ENCODE data around the gene PSME3.

Gene PSME3

DNA sequence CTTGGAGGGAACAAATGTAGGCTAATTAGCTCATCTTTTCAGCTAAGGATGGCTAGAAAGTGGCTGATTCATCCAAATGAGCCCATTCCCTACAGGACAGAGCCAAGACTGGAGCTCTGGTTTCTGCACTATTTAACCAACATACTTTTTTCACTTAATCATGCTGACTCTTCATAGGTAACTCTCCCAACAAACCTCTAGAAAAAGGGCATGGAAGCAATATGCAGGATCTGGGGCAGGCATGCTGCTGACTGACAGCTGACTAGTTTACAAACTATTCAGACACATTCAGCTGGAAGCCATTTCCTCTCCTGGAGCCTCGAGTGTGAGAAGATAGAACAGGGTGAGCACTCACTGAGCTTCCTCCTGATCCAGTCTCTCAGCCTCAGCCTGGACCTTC lies 15.3 kb upstream of the PSME3 start:
- DNase-seq (ENCODE audit: low read depth): no peak

DNA sequence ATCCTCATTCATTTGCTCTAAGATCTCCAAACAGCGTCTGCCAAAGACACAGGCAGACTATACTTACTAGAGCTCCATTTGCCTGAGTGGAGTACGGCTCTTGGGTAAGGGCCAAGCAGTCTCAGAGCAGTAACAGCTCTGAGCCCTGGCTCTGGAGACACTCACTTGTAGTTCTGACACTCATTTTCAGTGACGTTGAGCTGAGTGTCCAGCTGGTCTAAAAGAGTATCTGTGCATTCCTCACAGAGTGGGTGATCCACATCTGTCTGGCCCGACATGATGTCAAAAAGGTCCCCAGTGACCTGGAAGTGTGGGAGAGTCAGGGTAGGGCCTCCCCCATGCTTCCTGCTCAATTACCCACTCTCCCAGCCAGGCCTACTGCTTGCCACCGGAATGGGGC lies 14.8 kb upstream of the PSME3 start:
- DNase-seq (ENCODE audit: low read depth): no peak

- no peak for DNase-seq (ENCODE audit: low read depth)
These were observed 13.2 kb upstream of the PSME3 start for GRCh38 chr17:42819939-42820535.

DNA sequence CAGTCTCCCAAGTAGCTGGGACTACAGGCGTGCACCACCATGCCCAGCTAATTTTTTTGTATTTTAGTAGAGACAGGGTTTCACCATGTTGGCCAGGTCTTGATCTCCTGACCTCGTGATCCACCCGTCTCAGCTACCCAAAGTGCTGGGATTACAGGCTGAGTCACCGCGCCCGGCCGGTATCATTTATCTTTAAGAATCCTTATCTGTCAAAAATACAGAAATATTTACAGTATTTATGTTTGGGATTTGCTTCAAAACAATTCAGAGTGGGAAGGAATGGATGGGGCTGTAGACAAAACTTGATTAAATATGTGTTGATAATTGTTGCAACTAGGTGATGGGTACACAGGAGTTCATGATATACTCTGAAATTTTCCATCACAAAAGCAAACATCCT lies 12.0 kb upstream of the PSME3 start:
- DNase-seq (ENCODE audit: low read depth): no peak

GRCh38 chr17:42827472-42827871 lies 5.7 kb upstream of the PSME3 start:
- no peak for DNase-seq (ENCODE audit: low read depth)

- DNase-seq (ENCODE audit: low read depth): no peak
These were observed 2.2 kb upstream of the PSME3 start for GRCh38 chr17:42830971-42831370.

- no peak for DNase-seq (ENCODE audit: low read depth)
These were observed 824 bp upstream of the PSME3 start for GRCh38 chr17:42832213-42832933.

DNA sequence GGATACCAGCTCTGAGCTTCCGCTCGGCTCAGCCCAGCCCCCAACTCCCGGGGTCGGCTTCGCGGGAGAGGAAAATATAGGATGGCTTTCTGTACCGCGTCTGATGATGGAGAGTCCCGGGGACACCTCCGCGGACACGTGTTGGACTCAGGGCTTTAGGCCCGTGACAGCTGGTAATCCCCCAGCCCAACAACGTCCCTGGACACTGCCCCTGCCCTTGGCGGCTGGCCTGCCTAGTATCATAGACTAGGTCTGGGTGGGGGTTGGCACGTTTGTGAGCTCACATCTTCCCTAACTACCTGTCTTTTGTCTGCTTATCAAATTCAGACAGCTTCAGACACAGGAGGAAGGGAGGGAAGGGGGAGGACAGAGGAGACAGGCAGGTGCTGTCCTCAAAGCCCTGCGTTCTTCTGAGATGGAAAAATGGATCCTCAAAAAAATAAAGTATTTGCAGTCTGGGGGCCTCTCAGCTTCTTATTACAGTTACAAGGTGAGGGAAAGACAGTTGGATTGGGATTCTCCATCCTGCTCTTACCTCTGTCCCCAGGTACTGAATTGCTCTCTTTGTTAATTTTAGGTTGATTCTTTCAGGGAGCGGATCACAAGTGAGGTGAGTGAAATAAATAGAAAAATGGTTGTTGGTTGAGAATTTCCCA lies 698 bp downstream of the PSME3 start:
- no peak for DNase-seq (ENCODE audit: low read depth)

DNA sequence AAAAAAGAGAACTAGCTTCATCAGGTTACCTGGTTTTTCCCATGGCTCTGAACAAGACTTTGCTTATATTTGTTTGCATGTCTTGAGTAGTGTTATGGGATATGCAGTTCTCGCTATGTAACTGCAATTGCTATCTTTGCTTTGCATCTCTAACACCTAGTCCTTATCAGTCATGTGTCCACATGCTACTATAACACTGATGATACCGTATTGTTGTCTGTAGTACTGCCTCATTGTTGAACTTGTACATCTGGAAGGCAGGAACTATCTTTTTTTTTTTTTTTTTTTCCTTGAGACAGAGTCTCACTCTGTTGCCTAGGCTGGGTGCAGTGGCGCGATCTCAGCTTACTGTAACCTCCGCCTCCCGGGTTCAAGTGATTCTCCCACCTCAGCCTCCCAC lies 2.5 kb downstream of the PSME3 start:
- no peak for DNase-seq (ENCODE audit: low read depth)

- DNase-seq (ENCODE audit: low read depth): peak; percentile 9
These were observed 8.9 kb downstream of the PSME3 start for GRCh38 chr17:42841975-42842685.

DNA sequence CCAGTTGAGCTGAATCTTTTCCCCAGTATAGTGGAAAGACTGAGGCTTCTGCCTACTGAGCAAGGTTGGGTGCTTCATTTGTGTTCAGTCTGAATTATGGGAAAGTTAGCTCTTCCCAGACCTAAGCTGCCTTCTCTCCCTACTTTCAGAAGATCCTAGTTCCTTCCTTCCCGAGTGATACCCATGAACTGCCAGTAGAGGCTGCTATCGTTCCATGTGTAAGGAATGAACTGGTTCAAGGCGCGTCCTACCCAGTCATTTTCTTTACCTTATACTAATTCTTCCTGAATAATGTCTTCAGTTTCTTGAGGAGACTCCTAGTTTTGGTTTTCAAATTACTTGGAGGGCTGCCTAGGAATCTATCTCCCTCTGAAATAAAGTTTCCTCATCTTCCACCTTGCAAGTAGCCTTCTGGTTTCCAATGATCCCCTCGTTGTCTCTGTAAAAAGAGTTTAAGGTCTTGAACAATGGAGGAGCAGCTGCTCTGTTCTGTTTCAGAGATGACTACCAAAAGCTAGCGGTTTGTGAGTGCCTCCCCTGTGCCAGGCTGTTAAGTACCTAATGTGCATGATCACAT lies 10.2 kb downstream of the PSME3 start:
- peak; percentile 69 for DNase-seq (ENCODE audit: low read depth)

GRCh38 chr17:42844271-42844670 lies 11.1 kb downstream of the PSME3 start, which contains the start of gene AOC2:
AOC2 (plus strand) TSS chr17:42844580; CDS start chr17:42844627, 47 bp downstream.
- no peak for DNase-seq (ENCODE audit: low read depth)

DNA sequence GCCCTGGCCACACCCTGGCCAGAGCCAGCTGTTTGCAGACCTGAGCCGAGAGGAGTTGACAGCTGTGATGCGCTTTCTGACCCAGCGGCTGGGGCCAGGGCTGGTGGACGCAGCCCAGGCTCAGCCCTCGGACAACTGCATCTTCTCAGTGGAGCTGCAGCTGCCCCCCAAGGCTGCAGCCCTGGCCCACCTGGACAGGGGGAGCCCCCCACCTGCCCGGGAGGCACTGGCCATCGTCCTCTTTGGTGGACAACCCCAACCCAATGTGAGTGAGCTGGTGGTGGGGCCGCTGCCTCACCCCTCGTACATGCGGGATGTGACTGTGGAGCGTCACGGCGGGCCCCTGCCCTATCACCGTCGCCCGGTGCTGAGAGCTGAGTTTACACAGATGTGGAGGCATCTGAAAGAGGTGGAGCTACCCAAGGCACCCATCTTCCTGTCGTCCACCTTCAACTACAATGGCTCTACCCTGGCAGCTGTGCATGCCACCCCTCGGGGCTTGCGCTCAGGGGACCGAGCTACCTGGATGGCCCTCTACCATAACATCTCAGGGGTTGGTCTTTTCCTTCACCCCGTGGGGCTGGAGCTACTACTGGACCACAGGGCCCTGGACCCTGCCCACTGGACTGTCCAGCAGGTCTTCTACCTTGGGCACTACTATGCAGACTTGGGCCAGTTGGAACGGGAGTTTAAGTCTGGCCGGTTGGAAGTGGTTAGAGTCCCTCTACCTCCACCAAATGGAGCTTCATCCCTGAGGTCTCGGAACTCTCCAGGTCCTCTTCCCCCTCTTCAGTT lies 11.8 kb downstream of the PSME3 start:
- no peak for DNase-seq (ENCODE audit: low read depth)

DNA sequence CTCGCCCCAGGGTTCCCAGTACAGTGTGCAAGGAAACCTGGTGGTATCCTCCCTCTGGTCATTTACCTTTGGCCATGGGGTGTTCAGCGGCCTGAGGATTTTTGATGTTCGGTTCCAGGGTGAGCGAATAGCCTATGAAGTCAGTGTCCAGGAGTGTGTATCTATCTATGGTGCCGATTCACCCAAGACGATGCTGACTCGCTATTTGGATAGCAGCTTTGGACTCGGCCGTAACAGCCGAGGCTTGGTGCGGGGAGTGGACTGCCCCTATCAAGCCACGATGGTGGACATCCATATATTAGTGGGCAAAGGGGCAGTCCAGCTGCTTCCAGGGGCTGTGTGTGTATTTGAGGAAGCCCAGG lies 12.3 kb downstream of the PSME3 start:
- DNase-seq (ENCODE audit: low read depth): no peak

DNA sequence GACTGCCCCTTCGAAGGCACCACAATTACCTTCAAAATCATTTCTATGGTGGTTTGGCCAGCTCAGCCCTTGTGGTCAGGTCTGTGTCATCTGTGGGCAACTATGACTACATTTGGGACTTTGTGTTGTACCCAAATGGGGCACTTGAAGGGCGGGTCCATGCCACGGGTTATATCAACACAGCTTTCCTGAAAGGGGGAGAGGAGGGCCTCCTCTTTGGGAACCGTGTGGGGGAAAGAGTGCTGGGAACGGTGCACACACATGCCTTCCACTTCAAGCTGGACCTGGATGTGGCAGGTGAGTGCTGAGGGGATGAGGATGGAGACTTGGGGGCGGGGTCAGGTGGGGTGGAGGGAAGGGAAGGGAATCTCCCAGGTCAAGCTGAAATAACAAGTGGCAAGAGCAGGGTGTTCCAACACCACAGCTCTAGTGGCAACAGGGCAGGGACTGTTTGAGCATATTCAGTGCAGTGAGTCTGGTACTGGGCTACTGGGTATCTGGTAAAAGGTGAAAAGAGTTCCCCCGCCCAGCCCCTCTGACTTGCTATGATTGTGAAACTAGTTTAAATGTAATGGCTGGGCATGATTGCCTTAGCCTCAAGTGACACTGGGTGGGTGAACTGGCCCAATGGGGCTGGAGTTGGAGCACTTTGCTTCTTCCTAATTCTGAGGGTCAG lies 12.9 kb downstream of the PSME3 start:
- DNase-seq (ENCODE audit: low read depth): no peak

GRCh38 chr17:42846594-42847280 lies 13.5 kb downstream of the PSME3 start:
- DNase-seq (ENCODE audit: low read depth): no peak

- no peak for DNase-seq (ENCODE audit: low read depth)
These were observed 14.9 kb downstream of the PSME3 start for GRCh38 chr17:42848093-42848492.

DNA sequence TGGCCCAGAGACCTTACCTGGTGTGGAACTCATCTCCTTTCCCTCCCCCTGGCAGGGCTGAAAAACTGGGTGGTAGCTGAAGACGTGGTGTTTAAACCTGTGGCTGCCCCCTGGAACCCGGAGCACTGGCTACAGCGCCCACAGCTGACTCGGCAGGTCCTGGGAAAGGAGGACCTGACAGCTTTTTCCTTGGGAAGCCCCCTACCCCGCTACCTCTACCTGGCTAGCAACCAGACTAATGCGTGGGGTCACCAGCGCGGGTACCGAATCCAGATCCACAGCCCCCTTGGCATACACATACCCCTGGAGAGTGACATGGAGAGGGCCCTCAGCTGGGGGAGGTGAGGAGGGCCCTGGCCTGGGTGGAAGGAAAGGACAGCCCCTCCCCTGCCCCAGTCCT lies 15.8 kb downstream of the PSME3 start:
- no peak for DNase-seq (ENCODE audit: low read depth)

DNA sequence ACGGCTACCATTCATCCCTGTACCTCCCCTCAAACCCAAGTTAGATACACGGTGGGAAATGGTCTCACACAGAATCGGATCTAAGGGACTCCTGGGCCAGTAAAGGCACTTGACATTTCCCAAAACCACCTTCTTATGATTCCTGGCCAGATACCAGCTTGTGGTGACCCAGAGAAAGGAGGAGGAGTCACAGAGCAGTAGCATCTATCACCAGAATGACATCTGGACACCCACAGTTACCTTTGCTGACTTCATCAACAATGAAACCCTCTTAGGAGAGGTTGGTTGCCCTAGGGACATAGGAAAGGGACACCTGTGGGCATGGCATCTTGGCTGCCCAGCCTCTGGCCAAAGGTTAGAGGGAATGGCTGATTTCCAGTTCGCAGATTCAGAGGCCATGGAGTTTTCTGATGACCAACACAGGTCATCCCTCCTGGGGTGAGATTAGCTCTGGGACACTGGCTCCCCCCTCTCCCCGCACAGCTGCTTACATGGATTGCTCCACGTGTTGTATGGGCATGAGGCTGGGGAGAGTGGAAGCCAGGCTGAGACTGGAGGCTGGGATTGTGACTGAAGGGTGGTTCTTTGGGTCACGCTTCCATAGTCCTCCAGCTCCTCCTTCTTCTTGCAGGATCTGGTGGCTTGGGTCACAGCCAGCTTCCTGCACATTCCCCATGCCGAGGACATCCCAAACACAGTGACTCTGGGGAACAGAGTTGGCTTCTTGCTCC lies 16.4 kb downstream of the PSME3 start:
- no peak for DNase-seq (ENCODE audit: low read depth)

GRCh38 chr17:42850954-42851353 lies 17.8 kb downstream of the PSME3 start, which contains the start of gene AOC3:
AOC3 (plus strand) TSS chr17:42851199; CDS start chr17:42851344, 145 bp downstream.
- no peak for DNase-seq (ENCODE audit: low read depth)

Measured in fibroblast of the conjunctiva (primary cell).